ENCODE data around the gene GRIN2C.

DNA sequence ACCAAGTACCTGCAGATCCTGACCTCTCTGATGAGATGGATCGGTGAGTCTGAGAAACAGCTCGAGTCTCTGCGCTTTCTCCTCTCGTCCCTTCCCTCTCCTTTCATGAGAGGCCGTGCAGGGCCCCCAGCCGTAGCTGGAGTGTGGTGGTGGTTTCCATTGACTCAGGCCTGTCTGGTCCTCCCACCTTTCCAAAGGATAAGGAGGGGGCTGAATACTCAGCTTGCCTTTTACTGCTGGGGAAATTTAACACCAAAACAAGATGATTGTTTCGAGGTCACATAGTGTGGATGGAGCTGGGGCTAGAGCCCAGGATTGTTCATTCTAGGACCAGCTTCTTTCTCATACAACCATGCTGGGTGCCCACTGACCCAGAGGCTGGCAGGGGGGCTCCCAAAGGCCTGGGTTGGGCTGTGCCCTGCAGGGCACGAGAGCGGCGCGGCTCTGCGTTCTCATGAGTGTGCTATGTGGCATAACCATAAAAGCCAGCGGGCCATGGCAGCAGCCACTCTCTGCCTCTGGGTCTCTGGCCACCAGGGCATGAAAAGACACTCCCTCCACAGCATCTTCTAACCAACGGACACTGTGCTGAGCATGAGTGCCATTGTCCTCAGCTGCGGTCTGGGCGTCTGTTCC, 39.8 kb downstream of the GRIN2C start:
- TF ChIP-seq EZH2 (optimal IDR thresholded peaks at IDR 0.05; ENCODE audit: low read depth, low read length) = no peak
- TF ChIP-seq, protein P1, sequence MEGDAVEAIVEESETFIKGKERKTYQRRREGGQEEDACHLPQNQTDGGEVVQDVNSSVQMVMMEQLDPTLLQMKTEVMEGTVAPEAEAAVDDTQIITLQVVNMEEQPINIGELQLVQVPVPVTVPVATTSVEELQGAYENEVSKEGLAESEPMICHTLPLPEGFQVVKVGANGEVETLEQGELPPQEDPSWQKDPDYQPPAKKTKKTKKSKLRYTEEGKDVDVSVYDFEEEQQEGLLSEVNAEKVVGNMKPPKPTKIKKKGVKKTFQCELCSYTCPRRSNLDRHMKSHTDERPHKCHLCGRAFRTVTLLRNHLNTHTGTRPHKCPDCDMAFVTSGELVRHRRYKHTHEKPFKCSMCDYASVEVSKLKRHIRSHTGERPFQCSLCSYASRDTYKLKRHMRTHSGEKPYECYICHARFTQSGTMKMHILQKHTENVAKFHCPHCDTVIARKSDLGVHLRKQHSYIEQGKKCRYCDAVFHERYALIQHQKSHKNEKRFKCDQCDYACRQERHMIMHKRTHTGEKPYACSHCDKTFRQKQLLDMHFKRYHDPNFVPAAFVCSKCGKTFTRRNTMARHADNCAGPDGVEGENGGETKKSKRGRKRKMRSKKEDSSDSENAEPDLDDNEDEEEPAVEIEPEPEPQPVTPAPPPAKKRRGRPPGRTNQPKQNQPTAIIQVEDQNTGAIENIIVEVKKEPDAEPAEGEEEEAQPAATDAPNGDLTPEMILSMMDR (IDR thresholded peaks at IDR 0.05; ENCODE audit: low read length) = no peak
